LNCaP clone FGC (cell line): ENCODE data around the gene PANX2.

Source experiments
- DNase-seq: peaks from one replicate; pipeline ENCODE4 v3.0.0-alpha.2; 2011; ENCODE audit warnings: low read depth
- H3K4me3 ChIP-seq: 2 replicates; pipeline ENCODE4 v1.5.1; 2011; ENCODE audit warnings: mild to moderate bottlenecking, low read depth, low read length, control low read depth
- TF ChIP-seq, protein P1 (sequence below): IDR thresholded peaks from 2 replicates; pipeline ENCODE4 v1.5.1; 2012; ENCODE audit warnings: mild to moderate bottlenecking; ENCODE audit not compliant: control insufficient read depth, insufficient read depth; ENCODE audit errors: extremely low read depth

The PANX2 gene

DNA sequence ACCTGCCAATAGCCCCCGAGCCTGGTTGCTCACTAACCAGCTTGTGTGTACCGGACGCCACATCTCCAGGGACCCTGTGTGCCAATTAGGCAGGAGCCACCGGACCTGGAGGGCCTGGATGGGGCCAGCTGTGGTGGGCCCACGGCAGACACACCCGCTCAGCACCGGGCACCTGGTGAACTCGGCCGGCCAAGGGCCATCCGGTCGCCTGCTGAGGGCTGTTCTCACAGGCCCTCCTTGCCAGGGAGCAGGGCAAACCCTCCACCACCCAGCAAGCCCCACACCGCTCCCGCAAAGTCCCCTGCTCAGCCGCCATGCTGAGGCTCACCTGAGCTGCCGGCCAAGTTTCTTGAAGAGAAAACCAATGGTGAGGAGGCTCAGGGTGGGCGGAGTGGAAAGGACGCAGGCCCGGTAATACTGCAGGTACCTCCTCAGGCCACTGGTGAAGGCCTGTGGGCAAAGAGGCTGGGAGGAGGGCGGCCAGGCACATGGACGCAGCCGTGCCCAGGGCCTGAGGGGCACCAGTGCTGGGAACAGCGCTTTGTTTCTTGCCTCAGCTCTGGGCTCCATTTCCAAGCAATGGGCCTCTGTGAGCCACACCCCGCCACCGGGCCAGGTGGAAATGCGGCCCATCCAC lies 57.2 kb downstream of the PANX2 start:
- H3K4me3 ChIP-seq = no peak overlapping the region
- no peak for DNase-seq
- TF ChIP-seq, protein P1, sequence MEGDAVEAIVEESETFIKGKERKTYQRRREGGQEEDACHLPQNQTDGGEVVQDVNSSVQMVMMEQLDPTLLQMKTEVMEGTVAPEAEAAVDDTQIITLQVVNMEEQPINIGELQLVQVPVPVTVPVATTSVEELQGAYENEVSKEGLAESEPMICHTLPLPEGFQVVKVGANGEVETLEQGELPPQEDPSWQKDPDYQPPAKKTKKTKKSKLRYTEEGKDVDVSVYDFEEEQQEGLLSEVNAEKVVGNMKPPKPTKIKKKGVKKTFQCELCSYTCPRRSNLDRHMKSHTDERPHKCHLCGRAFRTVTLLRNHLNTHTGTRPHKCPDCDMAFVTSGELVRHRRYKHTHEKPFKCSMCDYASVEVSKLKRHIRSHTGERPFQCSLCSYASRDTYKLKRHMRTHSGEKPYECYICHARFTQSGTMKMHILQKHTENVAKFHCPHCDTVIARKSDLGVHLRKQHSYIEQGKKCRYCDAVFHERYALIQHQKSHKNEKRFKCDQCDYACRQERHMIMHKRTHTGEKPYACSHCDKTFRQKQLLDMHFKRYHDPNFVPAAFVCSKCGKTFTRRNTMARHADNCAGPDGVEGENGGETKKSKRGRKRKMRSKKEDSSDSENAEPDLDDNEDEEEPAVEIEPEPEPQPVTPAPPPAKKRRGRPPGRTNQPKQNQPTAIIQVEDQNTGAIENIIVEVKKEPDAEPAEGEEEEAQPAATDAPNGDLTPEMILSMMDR = no peak

- no peak overlapping the region for H3K4me3 ChIP-seq
- TF ChIP-seq, protein P1 = no peak
- DNase-seq = no peak
Observed at GRCh38 chr22:50228366-50228765, 57.8 kb downstream of the PANX2 start.

DNA sequence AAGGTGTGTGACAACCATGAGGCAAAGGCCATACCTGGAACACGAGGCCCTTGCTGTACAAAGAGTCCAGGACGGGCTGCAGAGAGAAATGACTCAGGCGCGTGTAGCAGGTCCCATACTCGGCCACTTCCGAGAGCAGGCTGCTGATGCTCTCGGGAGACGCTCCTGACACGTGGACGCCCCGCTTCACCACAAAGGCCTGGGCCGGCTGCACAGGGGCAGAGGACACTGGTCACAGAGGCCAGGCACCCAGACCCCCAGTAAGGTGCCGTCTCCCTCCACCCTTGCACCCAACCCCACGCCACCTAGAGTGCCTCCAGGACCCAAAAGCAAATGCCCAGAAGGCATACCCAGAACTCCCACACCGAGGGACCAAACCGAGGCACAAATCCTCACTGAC lies 58.8 kb downstream of the PANX2 start:
- TF ChIP-seq, protein P1 = no peak
- H3K4me3 ChIP-seq = no peak overlapping the region
- no peak for DNase-seq
